ENCODE results near the gene CDH4.

GRCh38 chr20:61646453-61646852 is 394.4 kb downstream of the CDH4 start:
- no peak for TF ChIP-seq CTCF (IDR thresholded peaks at IDR 0.05; ENCODE audit: insufficient read depth, low read length, poor library complexity, severe bottlenecking)
- TF ChIP-seq EZH2phosphoT487 (conservative IDR thresholded peaks at IDR 0.05; ENCODE audit: low read length), result no peak
